SW480 (cell line): Measurements from ENCODE around the gene VKORC1.
A peak's percentile ranks its signal among the peaks of the same experiment; 100 is the strongest.

ENCODE experiments used
- DNase-seq: peaks from one replicate; pipeline ENCODE4 v3.0.0-alpha.2; 2016; ENCODE audit warnings: low spot score

VKORC1 gene

GRCh38 chr16:31063495-31063842 lies 31.1 kb downstream of the VKORC1 start:
- no peak for DNase-seq

- no peak for DNase-seq
Measured at GRCh38 chr16:31061813-31062440, 32.7 kb downstream of the VKORC1 start.

- DNase-seq = no peak
Measured at GRCh38 chr16:31061126-31061812, 33.3 kb downstream of the VKORC1 start.

GRCh38 chr16:31055613-31056012 lies 39.0 kb downstream of the VKORC1 start:
- DNase-seq = no peak

GRCh38 chr16:31052114-31052513 lies 42.5 kb downstream of the VKORC1 start:
- DNase-seq = peak; percentile 93

GRCh38 chr16:31050280-31051030 lies 44.1 kb downstream of the VKORC1 start:
- no peak for DNase-seq

- DNase-seq = no peak
Measured at GRCh38 chr16:31043898-31044481, 50.6 kb downstream of the VKORC1 start.

GRCh38 chr16:31043352-31043751 lies 51.2 kb downstream of the VKORC1 start:
- DNase-seq = no peak

- no peak for DNase-seq
Measured at GRCh38 chr16:31042866-31043265, 51.7 kb downstream of the VKORC1 start.
